Adrenal gland (tissue), 12 donors: ENCODE measurements around the gene BDNF. TPM values are rescaled to one million over a fixed set of nuclear protein-coding genes. Genes with fewer than 3 reads are reported as not detected.

Experiments used
- DNase-seq, 7 donors: peaks; one replicate each; pipeline ENCODE4 v3.0.0-alpha.2; 2019 to 2020
- H3K27ac ChIP-seq, 5 donors: fragments of 200-600 bp; sonication (generic) in 4 of 5; 1 replicate in 3 of 5; 2 replicates in 2 of 5; pipeline versions ENCODE4 v1.5.1 to v1.8.0; 2016 to 2020; ENCODE audit warnings: mild to moderate bottlenecking in 1 of 5
- H3K27me3 ChIP-seq: fragments of 200-600 bp; 2 replicates; pipeline ENCODE4 v1.8.0; 2021
- H3K36me3 ChIP-seq, 2 donors: fragments of 200-600 bp; replicated peaks in 1 of 2; 1 replicate in 1 of 2; 2 replicates in 1 of 2; pipeline versions ENCODE4 v1.5.1 to v1.8.0; 2018 to 2022
- H3K4me1 ChIP-seq, 2 donors: fragments of 200-600 bp; replicated peaks in 1 of 2; 1 replicate in 1 of 2; 2 replicates in 1 of 2; pipeline versions ENCODE4 v1.5.1 to v1.8.0; 2018 to 2021
- H3K4me3 ChIP-seq, 4 donors: fragments of 200-600 bp; sonication (generic) in 3 of 4; one replicate each; pipeline ENCODE4 v1.5.1; 2016 to 2018
- H3K9me3 ChIP-seq, 3 donors: fragments of 200-600 bp; sonication (generic) in 1 of 3; replicated peaks in 1 of 3; 1 replicate in 2 of 3; 2 replicates in 1 of 3; pipeline versions ENCODE4 v1.5.1 to v1.8.0; 2016 to 2021
- CTCF ChIP-seq, 6 experiments: fragments of 450-650 bp in 4 of 6; fragments of 200-600 bp in 2 of 6; sonication (generic) in 1 of 6; IDR thresholded peaks; 1 replicate in 5 of 6; 2 replicates in 1 of 6; pipeline versions ENCODE4 v1.5.1 to v1.8.0; 2016 to 2021; ENCODE audit warnings: antibody characterized with exemption in 6 of 6, mild to moderate bottlenecking in 2 of 6, moderate library complexity in 1 of 6
- POLR2A ChIP-seq, 2 donors: fragments of 450-650 bp; IDR thresholded peaks; one replicate each; pipeline ENCODE4 v1.6.1; 2017; ENCODE audit warnings: antibody characterized with exemption in 2 of 2, mild to moderate bottlenecking in 2 of 2, moderate library complexity in 1 of 2
- WGBS, 4 donors: extraction: QIAGEN DNeasy Blood & Tissue Kit in 2 of 4; methylation state at CpG; one replicate each; pipeline versions ENCODE4 v1.1.5 to v1.1.7; 2013 to 2017; 5-methylcytosine and 5-hydroxymethylcytosine counted together
- intact Hi-C, 2 donors: fragments of 100-400 bp; cut with DNase I; formaldehyde crosslinking; loops; one replicate each; pipeline versions ENCODE4 v1.14.1 to v1.15.0; 2022 to 2023
- polyA plus RNA-seq, 3 donors: library from polyadenylated mRNA; stranded (reverse); fragments of 200-250 nt in 2 of 3; fragments of 350-450 nt in 1 of 3; fragmentation: Illumina TruSeq in 1 of 3; extraction: RNeasy Lipid Tissue Mini Kit (QIAGEN cat#74804) in 1 of 3; gene quantifications; one replicate each; pipeline ENCODE4 v1.2.3, GENCODE V29; 2013 to 2014
- total RNA-seq, 9 donors: library from RNA; depleted of rRNA in 4 of 9; stranded (reverse); fragments of >200 nt in 4 of 9; fragments of 120-200 nt in 1 of 9; fragmentation: NEBNext Ultra II Directional in 1 of 9; extraction: Animal tissue kit (Norgen Biotek cat#: 25700) in 1 of 9; gene quantifications; one replicate each; pipeline versions ENCODE4 v1.1.0 to v1.2.4, GENCODE V29; 2013 to 2023
- donor health status: healthy with polysubstance abuse.
- donor health status: Bipolar disorder and iron deficiency.
- donor health status: DM: yes; HTN: yes; CAD: no.
- donor health status: DM: no; HTN: no; CAD: no.
- donor health status: DM: no; HTN: no; CAD: no.
- donor health status: DM: yes; HTN: yes; CAD: no.

Gene BDNF
- total and polyA plus RNA-seq, 12 donors, result under 0.01 to 0.42 (median 0.21) TPM; not detected in 2

DNA sequence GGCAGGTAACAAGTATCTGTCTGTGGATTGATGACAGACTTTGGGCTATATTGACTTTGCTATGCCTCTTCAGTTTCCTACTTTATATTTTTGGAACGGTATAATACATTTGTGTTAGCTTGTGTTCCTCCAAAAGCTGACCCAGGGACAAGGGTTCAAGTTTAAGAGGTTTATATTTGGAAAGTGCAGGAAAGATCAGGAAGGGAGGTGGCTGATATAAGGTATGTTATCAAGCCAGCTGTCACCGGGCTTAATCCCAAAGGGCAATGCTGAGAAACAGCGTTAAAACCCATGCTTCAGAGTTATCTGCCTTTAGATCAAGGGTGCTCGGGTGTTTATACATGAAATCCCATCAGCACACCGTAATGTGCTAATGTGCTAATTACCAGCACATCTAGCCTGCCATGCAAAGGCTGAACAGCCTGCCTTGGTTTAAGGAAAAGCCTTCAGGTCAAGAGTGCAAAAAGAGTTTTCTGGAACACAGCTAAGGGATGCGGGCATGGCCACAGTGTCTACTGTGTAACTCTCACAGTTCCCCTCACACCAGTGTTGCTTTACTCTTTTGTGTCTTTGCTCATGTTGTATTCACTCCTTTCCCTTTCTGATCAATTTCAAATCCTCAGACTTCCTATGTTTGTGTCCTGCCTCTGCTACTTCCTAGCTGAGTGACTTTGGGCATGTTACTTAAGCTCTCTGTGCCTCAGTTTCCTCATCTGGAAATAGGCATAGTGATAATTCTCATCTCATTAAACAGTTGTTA is 77.5 kb downstream of the BDNF start:
- H3K9me3 ChIP-seq, result no peaks in the 10 kb centered on the region
- H3K36me3 ChIP-seq, result no peaks in the 10 kb centered on the region
- H3K4me1 ChIP-seq, result no peaks in the 10 kb centered on the region
- intact Hi-C loops, result no loop called here
- no peak overlapping the region for H3K27ac ChIP-seq
- H3K27me3 ChIP-seq, result no peaks in the 10 kb centered on the region
- no peak overlapping the region for H3K4me3 ChIP-seq
- TF ChIP-seq POLR2A (IDR thresholded peaks at IDR 0.05), result no peak
- TF ChIP-seq CTCF (IDR thresholded peaks at IDR 0.05), result no peak
- 75 to 81% (median 77%) methylated on average over 6 of the region's 6 CpGs for WGBS, 4 donors
- no peak for DNase-seq

DNA sequence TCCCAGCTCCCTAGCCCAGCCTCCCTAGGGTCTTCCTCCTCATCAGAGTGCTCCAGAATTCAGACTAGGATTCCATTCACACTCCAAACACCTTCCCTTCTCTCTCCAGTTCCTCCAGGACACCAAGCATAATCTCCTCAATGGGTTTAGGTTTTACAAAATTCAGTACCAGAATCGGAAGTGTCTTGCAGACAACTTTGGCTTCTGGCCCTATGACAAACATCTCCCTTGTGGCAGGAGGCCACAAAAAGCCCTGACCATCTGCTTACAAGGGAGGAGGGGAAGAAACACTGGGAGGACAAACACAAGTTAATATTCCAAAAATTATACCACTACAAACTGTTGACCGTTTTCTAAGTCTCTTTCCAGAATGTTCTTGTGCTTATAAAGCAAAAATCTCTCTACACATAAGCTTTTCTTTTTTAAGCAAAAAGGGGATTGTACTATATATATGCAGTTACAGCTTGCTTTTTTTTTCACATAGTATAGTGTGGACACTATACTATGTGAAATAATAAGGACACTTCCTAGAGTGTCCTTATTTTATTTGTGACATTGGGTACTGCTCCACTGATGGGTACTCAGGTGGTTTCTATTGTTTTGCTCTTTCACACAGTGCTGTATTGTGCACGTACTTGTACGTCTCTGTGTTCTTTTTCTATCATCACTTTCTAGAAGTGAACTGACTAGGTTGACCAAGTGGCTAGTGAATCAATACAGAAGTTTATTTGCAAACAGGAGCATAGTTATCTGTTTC is 78.7 kb downstream of the BDNF start:
- DNase-seq, result peak in 4 of 7 donors; percentile 4 to 52 (median 15)
- Histone ChIP-seq H3K27ac (no peak overlapping the region), H3K4me3 (no peak overlapping the region), H3K27me3 (no peaks in the 10 kb centered on the region), H3K4me1 (no peaks in the 10 kb centered on the region), H3K36me3 (no peaks in the 10 kb centered on the region), H3K9me3 (no peaks in the 10 kb centered on the region)
- TF ChIP-seq CTCF (IDR thresholded peaks at IDR 0.05) (no peak), POLR2A (IDR thresholded peaks at IDR 0.05) (no peak)
- 74 to 88% (median 77%) methylated on average over 4 of the region's 4 CpGs for WGBS, 4 donors
- intact Hi-C loops, result no loop called here

GRCh38 chr11:27619763-27620335 is 80.4 kb downstream of the BDNF start:
- Histone ChIP-seq H3K4me1 (no peaks in the 10 kb centered on the region), H3K36me3 (no peaks in the 10 kb centered on the region), H3K27me3 (no peaks in the 10 kb centered on the region), H3K4me3 (no peak overlapping the region), H3K9me3 (no peaks in the 10 kb centered on the region), H3K27ac (no peak overlapping the region)
- intact Hi-C loops, result no loop called here
- DNase-seq, result no peak
- no peak for TF ChIP-seq CTCF (IDR thresholded peaks at IDR 0.05)
- no peak for TF ChIP-seq POLR2A (IDR thresholded peaks at IDR 0.05)
- WGBS, 4 donors, result 76 to 82% (median 79%) methylated on average over 2 of the region's 2 CpGs

DNA sequence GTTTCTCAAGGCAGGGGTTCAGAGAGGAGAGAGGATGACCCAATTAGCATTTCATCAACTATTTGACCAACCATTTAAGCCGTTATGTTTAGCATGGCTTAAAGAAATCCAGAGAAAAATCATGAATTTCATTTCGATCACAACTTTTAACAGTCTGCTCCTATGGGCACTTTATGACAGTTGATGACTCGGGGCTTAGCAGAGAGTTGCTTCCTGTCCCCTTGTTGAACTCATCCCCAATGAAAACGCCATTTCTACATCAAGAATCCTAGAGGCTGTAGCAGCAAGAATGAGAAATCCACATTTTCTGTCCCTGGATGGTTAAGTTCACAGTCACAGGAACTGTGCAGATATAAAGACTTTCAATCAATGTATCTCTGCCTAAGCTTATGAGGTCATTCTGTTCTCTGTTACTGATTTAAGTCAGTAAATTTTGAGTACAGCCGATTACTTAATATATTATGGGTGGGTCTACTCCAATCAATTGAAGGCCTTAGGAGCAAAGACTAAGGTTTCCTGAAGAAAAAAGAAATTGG is 81.1 kb downstream of the BDNF start:
- Histone ChIP-seq H3K9me3 (no peaks in the 10 kb centered on the region), H3K27me3 (no peaks in the 10 kb centered on the region), H3K36me3 (no peaks in the 10 kb centered on the region), H3K4me3 (no peak overlapping the region), H3K27ac (no peak overlapping the region), H3K4me1 (no peaks in the 10 kb centered on the region)
- WGBS, 4 donors, result 75 to 81% (median 77%) methylated on average over 5 of the region's 5 CpGs
- TF ChIP-seq POLR2A (IDR thresholded peaks at IDR 0.05), result no peak
- TF ChIP-seq CTCF (IDR thresholded peaks at IDR 0.05), result no peak
- intact Hi-C loops, result no loop called here
- DNase-seq, result no peak
